ENCODE results near the gene CCBE1.

DNA sequence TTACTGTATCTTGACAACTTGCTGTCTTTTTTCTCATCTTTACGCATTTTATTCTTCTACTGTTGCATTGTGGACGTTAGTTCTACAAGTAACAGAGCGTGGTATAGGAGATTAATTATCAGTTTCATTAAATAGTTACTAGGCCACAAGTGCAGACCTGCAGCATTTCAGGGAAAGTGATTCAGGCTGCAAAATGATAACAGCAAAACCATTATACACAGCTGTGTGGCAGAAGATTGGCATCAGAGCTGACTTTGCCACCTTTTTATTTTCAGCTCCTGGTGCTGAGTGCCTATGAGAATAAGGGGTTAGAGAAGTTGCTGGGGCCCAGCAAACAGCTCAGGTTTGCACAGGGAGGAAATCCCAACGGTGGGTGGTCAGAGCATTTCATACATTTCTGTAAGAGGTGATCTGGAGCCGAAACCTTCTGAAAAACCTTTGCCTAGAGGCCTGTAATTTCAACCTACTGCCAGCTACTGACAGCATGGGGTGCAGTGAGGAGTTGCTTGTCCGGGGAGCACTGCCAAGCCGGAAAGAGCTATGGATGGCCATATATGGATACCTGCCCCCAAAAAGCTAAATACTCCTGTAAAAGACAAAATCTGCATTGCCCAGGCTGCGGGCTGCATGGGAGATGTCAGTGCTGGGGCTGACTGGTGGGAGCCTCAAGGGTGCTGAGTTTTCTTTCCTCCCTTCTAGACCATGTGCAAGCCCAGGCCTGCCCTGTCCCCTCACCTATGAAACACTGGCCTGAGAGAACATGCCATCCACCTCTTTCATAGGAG is 2.7 kb upstream of the CCBE1 start:
- TF ChIP-seq CTCF (IDR thresholded peaks at IDR 0.05; ENCODE audit: poor library complexity, severe bottlenecking) (no peak), POLR2AphosphoS5 (IDR thresholded peaks at IDR 0.05) (no peak), TAF1 (IDR thresholded peaks at IDR 0.05; ENCODE audit: low read depth) (no peak), SMC3 (conservative IDR thresholded peaks at IDR 0.05; ENCODE audit: poor library complexity) (no peak), EP300 (conservative IDR thresholded peaks at IDR 0.05; ENCODE audit: poor library complexity, severe bottlenecking) (no peak)
- TF ChIP-seq, protein P1, sequence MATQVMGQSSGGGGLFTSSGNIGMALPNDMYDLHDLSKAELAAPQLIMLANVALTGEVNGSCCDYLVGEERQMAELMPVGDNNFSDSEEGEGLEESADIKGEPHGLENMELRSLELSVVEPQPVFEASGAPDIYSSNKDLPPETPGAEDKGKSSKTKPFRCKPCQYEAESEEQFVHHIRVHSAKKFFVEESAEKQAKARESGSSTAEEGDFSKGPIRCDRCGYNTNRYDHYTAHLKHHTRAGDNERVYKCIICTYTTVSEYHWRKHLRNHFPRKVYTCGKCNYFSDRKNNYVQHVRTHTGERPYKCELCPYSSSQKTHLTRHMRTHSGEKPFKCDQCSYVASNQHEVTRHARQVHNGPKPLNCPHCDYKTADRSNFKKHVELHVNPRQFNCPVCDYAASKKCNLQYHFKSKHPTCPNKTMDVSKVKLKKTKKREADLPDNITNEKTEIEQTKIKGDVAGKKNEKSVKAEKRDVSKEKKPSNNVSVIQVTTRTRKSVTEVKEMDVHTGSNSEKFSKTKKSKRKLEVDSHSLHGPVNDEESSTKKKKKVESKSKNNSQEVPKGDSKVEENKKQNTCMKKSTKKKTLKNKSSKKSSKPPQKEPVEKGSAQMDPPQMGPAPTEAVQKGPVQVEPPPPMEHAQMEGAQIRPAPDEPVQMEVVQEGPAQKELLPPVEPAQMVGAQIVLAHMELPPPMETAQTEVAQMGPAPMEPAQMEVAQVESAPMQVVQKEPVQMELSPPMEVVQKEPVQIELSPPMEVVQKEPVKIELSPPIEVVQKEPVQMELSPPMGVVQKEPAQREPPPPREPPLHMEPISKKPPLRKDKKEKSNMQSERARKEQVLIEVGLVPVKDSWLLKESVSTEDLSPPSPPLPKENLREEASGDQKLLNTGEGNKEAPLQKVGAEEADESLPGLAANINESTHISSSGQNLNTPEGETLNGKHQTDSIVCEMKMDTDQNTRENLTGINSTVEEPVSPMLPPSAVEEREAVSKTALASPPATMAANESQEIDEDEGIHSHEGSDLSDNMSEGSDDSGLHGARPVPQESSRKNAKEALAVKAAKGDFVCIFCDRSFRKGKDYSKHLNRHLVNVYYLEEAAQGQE (IDR thresholded peaks at IDR 0.05; ENCODE audit: borderline replicate concordance): no peak
